NCI-H2196 treated with DMSO at 0.1 percent for 48 hours (cell line): Measurements from ENCODE around the gene CBFB.

Experiments used
- DNase-seq: peaks from one replicate; lab custom pipeline; 2025; ENCODE audit not compliant: unreplicated experiment; lab: John Stamatoyannopoulos, UW

The CBFB gene

DNA sequence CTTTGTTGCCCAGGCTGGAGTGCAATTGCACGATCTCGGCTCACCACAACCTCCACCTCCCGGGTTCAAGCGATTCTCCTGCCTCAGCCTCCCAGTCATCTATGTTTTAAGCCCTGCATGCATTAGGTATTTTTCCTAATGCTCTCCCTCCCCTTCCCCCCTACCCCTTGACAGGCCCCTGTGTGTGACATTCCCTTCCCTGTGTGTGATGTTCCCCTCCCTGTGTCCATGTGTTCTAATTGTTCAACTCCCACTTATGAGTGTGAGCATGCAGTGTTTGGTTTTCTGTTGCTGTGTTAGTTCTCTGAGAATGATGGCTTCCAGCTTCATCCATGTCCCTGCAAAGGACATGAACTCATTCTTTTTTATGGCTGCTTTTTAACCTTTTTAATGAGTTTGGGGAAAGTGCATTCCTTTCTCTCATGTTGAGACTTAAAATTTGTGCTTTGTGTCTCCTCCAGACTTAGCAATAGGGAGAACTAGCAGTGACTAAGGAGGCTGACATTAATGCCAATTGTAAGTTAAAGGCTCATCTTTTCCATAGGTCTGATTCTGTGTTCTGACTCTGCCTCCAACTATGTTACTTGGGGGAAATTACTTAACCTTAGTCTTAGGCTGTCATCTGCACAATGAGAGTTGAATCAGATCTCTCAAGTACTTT lies 63.1 kb downstream of the CBFB start:
- no peak for DNase-seq

DNA sequence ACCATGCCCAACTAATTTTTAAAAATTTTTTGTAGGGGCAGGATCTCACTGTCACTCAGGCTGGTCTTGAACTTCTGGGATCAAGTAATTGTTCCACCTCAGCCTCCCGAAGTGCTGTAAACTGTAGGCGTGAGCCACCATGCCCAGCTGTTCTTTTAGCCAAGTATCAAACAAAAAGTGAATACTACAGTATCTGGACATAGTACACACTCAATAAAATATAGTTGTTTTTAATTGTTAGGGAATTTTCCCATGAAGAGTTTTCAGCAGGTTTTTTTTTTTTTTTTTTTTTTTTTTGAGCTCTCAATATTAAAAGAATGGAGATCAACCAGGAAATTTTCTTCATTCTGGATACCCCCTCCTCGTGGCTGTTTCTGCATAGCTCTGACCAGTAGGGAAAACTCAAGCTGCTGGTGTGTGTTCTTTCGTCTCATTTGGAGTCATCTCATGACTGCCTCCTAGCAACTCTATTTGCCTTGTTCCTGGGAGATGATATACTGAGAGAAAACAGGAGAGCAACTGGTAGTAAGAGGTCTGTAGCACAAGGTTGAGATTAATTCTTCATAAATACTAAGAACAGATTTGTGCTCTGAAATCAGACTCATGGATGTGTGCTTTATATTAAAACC lies 64.3 kb downstream of the CBFB start:
- no peak for DNase-seq

GRCh38 chr16:67098599-67098998 lies 69.7 kb downstream of the CBFB start:
- DNase-seq: no peak

DNA sequence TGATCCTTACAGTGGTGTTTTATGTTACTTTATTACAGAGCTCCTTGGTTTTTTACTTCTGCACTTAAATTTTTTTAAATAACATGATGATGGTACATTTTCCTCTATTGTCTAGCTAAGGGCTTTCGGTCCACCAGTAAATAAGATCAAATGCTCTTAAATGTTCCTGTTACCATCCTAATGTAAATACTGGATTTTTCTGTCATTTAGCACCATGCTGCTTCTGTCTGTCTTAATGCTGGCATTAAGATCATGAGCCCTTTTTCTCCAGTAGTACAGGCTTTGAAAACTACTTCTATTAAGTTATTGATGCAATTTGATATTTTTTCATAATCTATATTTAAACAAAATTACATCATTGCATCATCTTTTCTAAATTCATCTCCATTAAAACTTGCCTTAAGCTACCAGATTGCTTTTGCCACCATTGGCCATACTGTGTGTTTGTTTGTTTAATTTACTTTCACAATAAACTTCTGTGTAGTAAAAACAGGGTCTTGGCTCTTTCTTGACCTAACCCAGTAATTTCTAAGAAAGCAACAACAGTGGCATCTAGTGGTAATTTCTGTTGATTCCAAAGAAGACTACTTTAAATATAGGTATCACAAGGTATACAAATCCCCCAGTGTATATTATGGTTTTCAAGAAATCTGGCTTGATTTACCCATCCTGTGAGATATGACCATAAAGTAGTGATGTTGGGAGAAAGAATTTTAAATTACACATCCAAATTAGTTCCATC lies 71.8 kb downstream of the CBFB start:
- no peak for DNase-seq

DNA sequence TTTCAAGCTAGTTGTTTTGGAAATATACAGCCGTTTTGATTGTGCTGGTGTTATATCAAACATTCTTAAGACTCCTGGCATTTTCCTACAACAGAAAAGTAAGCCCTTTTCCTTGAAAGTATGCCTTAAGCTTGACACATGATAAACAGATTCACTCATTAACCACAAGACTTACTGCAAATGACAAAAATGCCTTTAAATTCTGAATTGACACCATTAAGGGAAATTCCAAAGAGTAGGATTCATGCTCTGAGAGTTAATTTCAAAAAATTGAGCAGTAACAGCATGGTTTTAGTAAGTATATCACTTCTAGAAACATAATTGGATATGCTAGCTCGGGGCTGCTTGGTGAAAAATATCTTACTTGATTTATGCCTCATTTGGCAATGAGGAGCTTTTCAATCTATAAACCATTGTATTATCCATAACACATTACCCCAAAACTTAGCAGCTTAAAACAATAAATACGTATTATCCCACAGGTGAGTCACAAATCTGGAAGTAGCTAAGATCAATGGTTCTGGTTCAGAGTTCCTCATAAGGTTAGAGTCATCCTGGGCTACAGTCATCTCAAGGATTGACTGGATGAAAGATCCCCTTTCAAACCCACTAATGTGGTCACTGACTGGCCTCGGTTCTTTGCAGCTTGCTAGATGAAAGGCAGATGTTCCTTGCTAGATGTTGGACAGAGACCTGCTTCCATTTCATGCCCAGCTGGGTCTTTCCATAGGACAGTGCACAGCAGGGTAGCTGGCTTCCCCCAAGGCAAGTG lies 72.5 kb downstream of the CBFB start:
- no peak for DNase-seq

- DNase-seq: no peak
These were observed 75.1 kb downstream of the CBFB start for GRCh38 chr16:67104061-67104460.

- no peak for DNase-seq
These were observed 75.9 kb downstream of the CBFB start for GRCh38 chr16:67104845-67105244.

- no peak for DNase-seq
These were observed 76.3 kb downstream of the CBFB start for GRCh38 chr16:67105246-67105645.

DNA sequence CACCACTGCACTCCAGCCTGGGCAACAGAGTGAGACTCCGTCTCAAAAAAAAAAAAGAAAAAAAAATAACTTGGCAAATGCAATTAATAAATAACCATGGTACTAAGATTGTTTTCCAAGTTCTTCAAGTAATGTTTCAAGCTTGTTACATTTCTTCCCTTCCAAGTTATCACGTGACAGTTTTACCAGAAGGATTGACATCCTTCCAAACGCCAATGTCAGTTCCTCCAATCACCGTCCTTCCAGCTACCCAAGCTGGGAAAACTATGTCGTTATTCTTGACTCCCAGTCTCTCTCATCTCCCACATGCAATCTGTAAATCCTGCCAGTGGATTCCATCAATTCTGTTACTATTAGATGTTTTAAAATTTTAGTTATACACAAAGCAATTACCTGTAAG lies 76.9 kb downstream of the CBFB start:
- DNase-seq: no peak

DNA sequence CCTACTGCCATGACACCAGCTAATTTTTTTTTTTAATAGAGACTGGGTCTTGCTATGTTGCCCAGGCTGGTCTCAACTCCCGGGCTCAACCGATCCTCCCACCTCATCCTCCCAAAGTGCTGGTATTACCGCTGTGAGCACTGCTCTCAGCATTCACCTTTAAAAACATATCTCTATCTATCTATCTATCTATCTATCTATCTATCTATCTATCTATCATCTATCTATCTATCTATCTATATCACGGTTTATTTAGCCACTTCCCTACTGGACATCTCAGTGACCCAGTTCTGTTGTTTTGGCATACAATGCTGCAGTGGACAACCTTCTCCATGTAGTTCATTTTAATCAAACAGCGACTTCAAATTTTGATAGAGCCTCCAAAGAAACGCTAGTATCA lies 79.5 kb downstream of the CBFB start:
- DNase-seq: no peak

DNA sequence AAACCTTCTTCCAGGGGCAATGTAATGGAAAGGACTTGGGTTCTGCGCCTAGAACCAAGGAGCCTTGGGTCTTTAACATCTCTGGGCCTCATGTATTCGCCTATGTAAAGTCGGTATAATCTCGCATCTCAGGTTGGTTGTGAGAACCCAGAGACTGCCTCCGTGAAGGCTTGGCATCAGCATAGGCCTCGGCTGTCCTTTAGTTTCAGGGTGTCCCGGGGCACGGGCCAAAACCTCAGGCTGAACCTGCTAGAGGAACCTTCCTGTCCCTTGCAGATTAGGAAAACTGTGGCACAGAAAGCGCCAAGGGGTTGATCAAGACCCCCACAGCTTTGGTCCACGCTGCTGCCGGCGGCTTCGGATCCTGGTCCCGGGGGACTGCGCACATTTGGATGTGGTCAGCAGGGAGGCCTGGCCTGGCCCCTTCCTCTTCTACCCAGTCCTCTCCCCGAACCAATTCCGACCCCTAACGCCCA lies 80.0 kb downstream of the CBFB start:
- DNase-seq: no peak

- DNase-seq: peak; percentile 60
These were observed 80.6 kb downstream of the CBFB start, which contains the start of gene PHAF1 for GRCh38 chr16:67109407-67110135. Gene PHAF1, plus strand, starts transcription at chr16:67109941. Its CDS starts 235 bp downstream, at chr16:67110176.

GRCh38 chr16:67111951-67112444 lies 83.0 kb downstream of the CBFB start:
- no peak for DNase-seq

DNA sequence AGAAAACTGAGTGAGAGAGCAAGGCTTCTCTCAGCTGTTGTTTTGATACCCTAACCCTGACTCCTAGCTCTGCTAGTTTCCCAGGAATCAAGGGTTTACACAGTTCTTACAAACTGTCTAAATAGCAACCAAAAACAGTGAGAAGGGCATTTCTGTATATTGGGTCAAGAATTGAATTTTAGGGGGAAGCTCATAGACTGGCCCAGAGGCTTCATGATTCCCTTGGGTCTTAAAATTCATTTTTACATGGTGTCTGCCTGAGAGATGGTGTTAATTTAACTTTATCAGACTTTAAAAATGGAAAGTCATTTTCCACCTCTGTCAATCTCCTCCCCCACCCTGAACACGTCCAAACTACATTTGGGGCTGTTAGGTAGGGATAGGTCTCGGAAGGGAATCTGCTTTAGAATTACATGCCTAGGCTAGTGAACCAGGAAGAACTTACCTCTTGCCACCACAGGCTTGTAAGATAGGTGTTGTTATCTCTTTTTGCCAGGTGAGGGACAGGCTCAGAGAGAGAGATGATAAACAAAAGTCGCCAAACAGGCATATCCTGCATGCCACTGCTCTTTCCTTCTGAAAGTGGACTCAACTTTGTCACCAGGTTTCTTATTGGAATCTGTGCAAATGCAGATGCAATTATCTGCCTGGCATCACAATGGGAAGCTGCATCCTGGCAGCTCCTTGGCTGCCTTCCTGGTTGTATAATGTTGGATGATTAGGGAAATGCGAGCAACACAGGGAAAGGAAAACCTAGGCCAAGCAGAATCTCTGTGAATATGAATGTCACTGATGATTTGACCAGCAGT lies 83.8 kb downstream of the CBFB start:
- DNase-seq: no peak

GRCh38 chr16:67114793-67115192 lies 85.8 kb downstream of the CBFB start:
- DNase-seq: no peak

- DNase-seq: no peak
These were observed 86.7 kb downstream of the CBFB start for GRCh38 chr16:67115639-67116038.

DNA sequence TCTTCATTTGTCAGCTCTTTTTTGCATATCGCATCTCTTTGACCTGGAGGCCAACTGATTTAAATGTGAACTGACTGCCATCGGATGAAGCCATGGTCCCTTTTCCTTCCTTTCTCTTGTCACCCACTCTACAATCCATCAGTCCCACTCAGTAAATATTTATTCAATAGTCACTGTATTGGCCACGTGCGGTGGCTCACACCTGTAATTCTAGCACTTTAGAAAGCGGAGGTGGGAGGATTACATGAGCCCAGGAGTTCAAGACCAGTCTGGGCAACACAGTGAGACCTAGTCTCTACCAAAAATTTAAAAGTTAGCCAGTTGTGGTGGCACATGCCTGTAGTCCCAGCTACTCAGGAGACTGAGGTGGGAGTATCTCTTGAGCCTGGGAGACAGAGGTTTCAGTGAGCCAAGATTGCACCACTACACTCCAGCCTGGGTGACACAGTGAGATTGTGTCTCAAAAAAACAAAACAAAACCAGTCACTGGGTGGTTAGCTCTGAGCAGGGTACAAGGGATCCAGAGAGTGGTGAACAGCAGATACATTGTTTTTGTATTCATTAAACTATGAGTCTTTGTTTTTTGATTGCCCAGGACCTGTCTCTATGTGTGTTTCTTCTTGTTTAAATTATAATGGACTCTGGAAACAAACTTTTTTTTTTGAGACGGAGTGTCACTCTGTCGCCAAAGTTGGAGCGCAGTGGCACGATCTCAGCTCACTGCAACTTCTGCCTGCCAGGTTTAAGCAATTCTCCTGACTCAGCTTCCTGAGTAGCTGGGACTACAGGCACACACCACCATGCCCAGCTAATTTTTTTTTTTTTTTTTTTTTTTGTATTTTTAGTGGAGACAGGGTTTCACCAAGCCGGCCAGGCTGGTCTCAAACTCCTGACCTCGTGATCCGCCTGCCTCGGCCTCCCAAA lies 87.7 kb downstream of the CBFB start:
- no peak for DNase-seq

DNA sequence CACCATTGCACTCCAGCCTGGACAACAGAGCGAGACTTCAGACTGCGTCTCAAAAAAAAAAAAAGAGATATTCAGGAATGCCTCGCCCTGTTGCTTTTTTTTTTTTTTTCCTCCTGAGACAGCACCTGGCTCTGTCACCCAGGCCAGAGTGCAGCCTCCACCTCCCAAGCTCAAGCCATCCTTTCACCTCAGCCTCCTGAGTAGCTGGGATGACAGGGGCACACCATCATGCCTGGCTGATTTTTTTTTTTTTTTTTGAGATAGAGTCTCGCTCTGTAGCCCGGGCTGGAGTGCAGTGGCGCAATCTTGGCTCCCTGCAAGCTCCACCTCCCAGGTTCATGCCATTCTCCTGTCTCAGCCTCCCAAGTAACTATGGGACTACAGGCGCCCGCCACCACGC lies 88.8 kb downstream of the CBFB start:
- no peak for DNase-seq

- DNase-seq: no peak
These were observed 91.1 kb downstream of the CBFB start for GRCh38 chr16:67120025-67120424.
